Measurements from ENCODE around the gene DIAPH2. TPM values are rescaled to one million over a fixed set of nuclear protein-coding genes. Genes with fewer than 3 reads are reported as not detected.

The DIAPH2 gene
- total and polyA plus RNA-seq, 9 of the 15 experiments (the other 6 are each of a cell fraction or from before 2014, with no cell fraction given): 0.01 to 0.18 (median 0.07) TPM; not detected in 1

GRCh38 chrX:96763608-96764007 lies 79.0 kb downstream of the DIAPH2 start:
- POLR2A ChIA-PET: no interaction called here
- Histone ChIP-seq H3K27me3 (ENCODE audit: control insufficient read depth in 2 of 2, insufficient read depth in 2 of 2, low read length in 2 of 2) (no peaks in the 10 kb centered on the region), H3K36me3 (ENCODE audit: control insufficient read depth, insufficient read depth, low read length) (no peaks in the 10 kb centered on the region), H3K4me2 (ENCODE audit: insufficient read depth, low read length) (no peak overlapping the region), H3K9ac (ENCODE audit: insufficient read depth in 1 of 2, low read depth in 2 of 2, low read length in 2 of 2) (no peak overlapping the region), H2AFZ (ENCODE audit: low read depth, low read length) (no peak overlapping the region), H4K20me1 (replicated peaks; ENCODE audit: control insufficient read depth, insufficient read depth, low read length) (no peaks in the 10 kb centered on the region), H3K27ac (ENCODE audit: extremely low read depth, low read depth, low read length) (no peak overlapping the region), H3K79me2 (ENCODE audit: control insufficient read depth, insufficient read depth, low read length) (no peaks in the 10 kb centered on the region), H3K4me1 (replicated peaks in 1 of 2; ENCODE audit: control insufficient read depth in 2 of 2, insufficient read depth in 2 of 2, low read length in 2 of 2) (no peaks in the 10 kb centered on the region), H3K9me1 (ENCODE audit: control insufficient read depth, insufficient read depth, low read length) (no peaks in the 10 kb centered on the region), H3K9me3 (replicated peaks; ENCODE audit: control insufficient read depth, insufficient read depth, low read depth, low read length) (no peaks in the 10 kb centered on the region), H3K4me3 (no peak overlapping the region)
- TF ChIP-seq ZFP1 (CRISPR knock-in tag; IDR thresholded peaks at IDR 0.05): no peak
- TF ChIP-seq ELK1 (CRISPR knock-in tag; IDR thresholded peaks at IDR 0.05): no peak
- no peak for TF ChIP-seq NCOR1 (IDR thresholded peaks at IDR 0.05)
- CTCF ChIA-PET (ENCODE audit: low intra/inter-chr PET ratio): no interaction called here
- WGBS (ENCODE audit: insufficient coverage, low coverage, missing lambda C conversion rate): 0% methylated on average over 3 of the region's 4 CpGs
- in situ Hi-C loops (cut with MboI): no loop called here
- DNase-seq (ENCODE audit: extremely low read depth in 1 of 4, low spot score in 3 of 4) (no peak), FAIRE-seq (no peak), ATAC-seq (no peak)
- intact Hi-C loops (cut with micrococcal nuclease): no loop called here
- no TSS peak for BruUV-seq (replicated peaks)

- Histone ChIP-seq H3K9ac (ENCODE audit: insufficient read depth in 1 of 2, low read depth in 2 of 2, low read length in 2 of 2) (no peak overlapping the region), H3K4me3 (no peak overlapping the region), H3K9me3 (replicated peaks; ENCODE audit: control insufficient read depth, insufficient read depth, low read depth, low read length) (no peaks in the 10 kb centered on the region), H3K4me1 (replicated peaks in 1 of 2; ENCODE audit: control insufficient read depth in 2 of 2, insufficient read depth in 2 of 2, low read length in 2 of 2) (no peaks in the 10 kb centered on the region), H3K9me1 (ENCODE audit: control insufficient read depth, insufficient read depth, low read length) (no peaks in the 10 kb centered on the region), H2AFZ (ENCODE audit: low read depth, low read length) (no peak overlapping the region), H3K27me3 (ENCODE audit: control insufficient read depth in 2 of 2, insufficient read depth in 2 of 2, low read length in 2 of 2) (no peaks in the 10 kb centered on the region), H3K36me3 (ENCODE audit: control insufficient read depth, insufficient read depth, low read length) (no peaks in the 10 kb centered on the region), H3K79me2 (ENCODE audit: control insufficient read depth, insufficient read depth, low read length) (no peaks in the 10 kb centered on the region), H3K4me2 (ENCODE audit: insufficient read depth, low read length) (no peak overlapping the region), H3K27ac (ENCODE audit: extremely low read depth, low read depth, low read length) (no peak overlapping the region), H4K20me1 (replicated peaks; ENCODE audit: control insufficient read depth, insufficient read depth, low read length) (no peaks in the 10 kb centered on the region)
- POLR2A ChIA-PET: no interaction called here
- intact Hi-C loops (cut with micrococcal nuclease) (no loop called here), in situ Hi-C loops (cut with MboI) (no loop called here)
- DNase-seq (ENCODE audit: extremely low read depth in 1 of 4, low spot score in 3 of 4) (no peak), ATAC-seq (no peak), FAIRE-seq (no peak)
- no TSS peak for BruUV-seq (replicated peaks)
- CTCF ChIA-PET (ENCODE audit: low intra/inter-chr PET ratio): no interaction called here
- WGBS (ENCODE audit: insufficient coverage, low coverage, missing lambda C conversion rate): 0% methylated on average over 1 of the region's 1 CpG
- TF ChIP-seq SMARCC2 (IDR thresholded peaks at IDR 0.05; ENCODE audit: low read depth): no peak
- TF ChIP-seq, protein P1, sequence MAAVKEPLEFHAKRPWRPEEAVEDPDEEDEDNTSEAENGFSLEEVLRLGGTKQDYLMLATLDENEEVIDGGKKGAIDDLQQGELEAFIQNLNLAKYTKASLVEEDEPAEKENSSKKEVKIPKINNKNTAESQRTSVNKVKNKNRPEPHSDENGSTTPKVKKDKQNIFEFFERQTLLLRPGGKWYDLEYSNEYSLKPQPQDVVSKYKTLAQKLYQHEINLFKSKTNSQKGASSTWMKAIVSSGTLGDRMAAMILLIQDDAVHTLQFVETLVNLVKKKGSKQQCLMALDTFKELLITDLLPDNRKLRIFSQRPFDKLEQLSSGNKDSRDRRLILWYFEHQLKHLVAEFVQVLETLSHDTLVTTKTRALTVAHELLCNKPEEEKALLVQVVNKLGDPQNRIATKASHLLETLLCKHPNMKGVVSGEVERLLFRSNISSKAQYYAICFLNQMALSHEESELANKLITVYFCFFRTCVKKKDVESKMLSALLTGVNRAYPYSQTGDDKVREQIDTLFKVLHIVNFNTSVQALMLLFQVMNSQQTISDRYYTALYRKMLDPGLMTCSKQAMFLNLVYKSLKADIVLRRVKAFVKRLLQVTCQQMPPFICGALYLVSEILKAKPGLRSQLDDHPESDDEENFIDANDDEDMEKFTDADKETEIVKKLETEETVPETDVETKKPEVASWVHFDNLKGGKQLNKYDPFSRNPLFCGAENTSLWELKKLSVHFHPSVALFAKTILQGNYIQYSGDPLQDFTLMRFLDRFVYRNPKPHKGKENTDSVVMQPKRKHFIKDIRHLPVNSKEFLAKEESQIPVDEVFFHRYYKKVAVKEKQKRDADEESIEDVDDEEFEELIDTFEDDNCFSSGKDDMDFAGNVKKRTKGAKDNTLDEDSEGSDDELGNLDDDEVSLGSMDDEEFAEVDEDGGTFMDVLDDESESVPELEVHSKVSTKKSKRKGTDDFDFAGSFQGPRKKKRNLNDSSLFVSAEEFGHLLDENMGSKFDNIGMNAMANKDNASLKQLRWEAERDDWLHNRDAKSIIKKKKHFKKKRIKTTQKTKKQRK (IDR thresholded peaks at IDR 0.05; ENCODE audit: borderline replicate concordance, low read depth, low read length): no peak
- TF ChIP-seq MBD2 (IDR thresholded peaks at IDR 0.05; ENCODE audit: borderline replicate concordance, low read depth): no peak
- TF ChIP-seq BRD4 (IDR thresholded peaks at IDR 0.05): no peak
- TF ChIP-seq CBX5 (IDR thresholded peaks at IDR 0.05; ENCODE audit: borderline replicate concordance, low read depth): no peak
- TF ChIP-seq POLR2B (IDR thresholded peaks at IDR 0.05; ENCODE audit: low read depth, partially characterized antibody): no peak
- TF ChIP-seq ZFP36 (IDR thresholded peaks at IDR 0.05; ENCODE audit: low read depth, low read length, partially characterized antibody): no peak
- no peak for TF ChIP-seq ZNF584 (CRISPR knock-in tag; IDR thresholded peaks at IDR 0.05; ENCODE audit: low read depth)
- TF ChIP-seq FOXJ3 (CRISPR knock-in tag; IDR thresholded peaks at IDR 0.05): no peak
Observed at GRCh38 chrX:96764864-96765263, 80.2 kb downstream of the DIAPH2 start.
